OCI-LY7 (cell line): ENCODE data around the gene ATF6B. TPM values are rescaled to one million over a fixed set of nuclear protein-coding genes. Genes with fewer than 3 reads are reported as not detected.
"Not testable (repeated sequence)": the region's sequence is repeated elsewhere in the genome, so short reads cannot be mapped to it uniquely, and the experiment has no call there.

Experiments used
- BruUV-seq: library from RNA; stranded (reverse); fragments of 400-500 nt; replicated peaks from 2 replicates; lab custom pipeline; 2021; lab: Mats Ljungman, UMichigan
- CTCF ChIA-PET: fragments of 300-600 bp; sonication (Branson Sonifier 250); formaldehyde crosslinking; loops from one replicate; lab custom pipeline; 2022; ENCODE audit warnings: antibody characterized with exemption; ENCODE audit not compliant: unreplicated experiment; lab: Charles Lee
- POLR2A ChIA-PET: fragments of 300-600 bp; sonication (Branson Sonifier 250); formaldehyde crosslinking; loops from one replicate; lab custom pipeline; 2022; ENCODE audit warnings: antibody characterized with exemption; lab: Charles Lee
- DNase-seq: peaks from one replicate; pipeline ENCODE4 v3.0.0-alpha.2; 2015; ENCODE audit warnings: low spot score
- H2AFZ ChIP-seq: fragments of 200-600 bp; sonication (generic), shearing (Covaris generic); 2 replicates; pipeline ENCODE4 v1.6.1; 2014; ENCODE audit warnings: mild to moderate bottlenecking, antibody characterized with exemption, low read length, moderate library complexity
- H3K27ac ChIP-seq: fragments of 200-600 bp; sonication (generic); 2 replicates; pipeline ENCODE4 v1.5.1; 2014; ENCODE audit warnings: mixed run types, low read depth, mild to moderate bottlenecking, moderate library complexity, low read length, inconsistent platforms; ENCODE audit not compliant: poor library complexity, severe bottlenecking
- H3K36me3 ChIP-seq: fragments of 200-600 bp; sonication (generic); 2 replicates; pipeline ENCODE4 v1.6.1; 2014; ENCODE audit warnings: mild to moderate bottlenecking, antibody characterized with exemption, low read length, moderate library complexity, mixed read lengths; ENCODE audit not compliant: insufficient read depth
- H3K4me1 ChIP-seq: fragments of 200-600 bp; sonication (generic); 2 replicates; pipeline ENCODE4 v1.5.1; 2014; ENCODE audit warnings: mild to moderate bottlenecking, low read length; ENCODE audit not compliant: insufficient read depth, poor library complexity, severe bottlenecking
- H3K4me2 ChIP-seq: fragments of 200-600 bp; sonication (generic); 2 replicates; pipeline ENCODE4 v1.6.1; 2014; ENCODE audit warnings: mild to moderate bottlenecking, low read length
- H3K4me3 ChIP-seq: fragments of 200-600 bp; sonication (generic); 2 replicates; pipeline ENCODE4 v1.5.1; 2014; ENCODE audit warnings: mild to moderate bottlenecking, low read depth, low read length; ENCODE audit not compliant: poor library complexity, severe bottlenecking
- H3K79me2 ChIP-seq: fragments of 200-600 bp; sonication (generic); 2 replicates; pipeline ENCODE4 v1.6.1; 2016; ENCODE audit warnings: low read depth, mild to moderate bottlenecking, low read length, moderate library complexity, mixed read lengths; ENCODE audit not compliant: insufficient read depth
- H3K9me2 ChIP-seq: fragments of 200-600 bp; sonication (generic); 2 replicates; pipeline ENCODE4 v1.6.1; 2016; ENCODE audit warnings: mild to moderate bottlenecking, low read length, mixed read lengths; ENCODE audit not compliant: insufficient read depth
- H3K9me3 ChIP-seq: fragments of 200-600 bp; sonication (generic); 2 replicates; pipeline ENCODE4 v1.6.1; 2014; ENCODE audit warnings: mild to moderate bottlenecking, mixed run types, low read length, mixed read lengths
- H4K20me1 ChIP-seq: fragments of 200-600 bp; sonication (generic); 2 replicates; pipeline ENCODE4 v1.6.1; 2014; ENCODE audit warnings: mild to moderate bottlenecking, antibody characterized with exemption, low read length, moderate library complexity, mixed read lengths; ENCODE audit not compliant: insufficient read depth
- EZH2phosphoT487 ChIP-seq: fragments of 200-600 bp; sonication (generic); IDR thresholded peaks from 2 replicates; pipeline ENCODE4 v1.6.1; 2018; ENCODE audit warnings: low read depth, borderline replicate concordance, mild to moderate bottlenecking, mixed run types, antibody characterized with exemption, low read length, moderate library complexity, mixed read lengths
- intact Hi-C: fragments of 100-400 bp; cut with micrococcal nuclease; formaldehyde crosslinking; loops from one replicate; pipeline ENCODE4 v1.10.0; 2022; ENCODE audit not compliant: unreplicated experiment
- total RNA-seq, 2 experiments: library from RNA; depleted of rRNA in 1 of 2; stranded (reverse); fragments of >200 nt in 1 of 2; shearing (Covaris generic) in 1 of 2; gene quantifications; 2 replicates each; pipeline ENCODE4 v1.2.3, GENCODE V29; 2014 to 2022
- TF ChIP-seq, protein P1 (sequence below): fragments of 200-600 bp; sonication (generic); conservative IDR thresholded peaks from 2 replicates; pipeline ENCODE4 v1.5.1; 2014; ENCODE audit warnings: mild to moderate bottlenecking, antibody characterized with exemption, low read length, moderate library complexity, mixed read lengths

Gene ATF6B
- total RNA-seq, 2 experiments from 2014 or later, result 57.7 to 122 TPM

DNA sequence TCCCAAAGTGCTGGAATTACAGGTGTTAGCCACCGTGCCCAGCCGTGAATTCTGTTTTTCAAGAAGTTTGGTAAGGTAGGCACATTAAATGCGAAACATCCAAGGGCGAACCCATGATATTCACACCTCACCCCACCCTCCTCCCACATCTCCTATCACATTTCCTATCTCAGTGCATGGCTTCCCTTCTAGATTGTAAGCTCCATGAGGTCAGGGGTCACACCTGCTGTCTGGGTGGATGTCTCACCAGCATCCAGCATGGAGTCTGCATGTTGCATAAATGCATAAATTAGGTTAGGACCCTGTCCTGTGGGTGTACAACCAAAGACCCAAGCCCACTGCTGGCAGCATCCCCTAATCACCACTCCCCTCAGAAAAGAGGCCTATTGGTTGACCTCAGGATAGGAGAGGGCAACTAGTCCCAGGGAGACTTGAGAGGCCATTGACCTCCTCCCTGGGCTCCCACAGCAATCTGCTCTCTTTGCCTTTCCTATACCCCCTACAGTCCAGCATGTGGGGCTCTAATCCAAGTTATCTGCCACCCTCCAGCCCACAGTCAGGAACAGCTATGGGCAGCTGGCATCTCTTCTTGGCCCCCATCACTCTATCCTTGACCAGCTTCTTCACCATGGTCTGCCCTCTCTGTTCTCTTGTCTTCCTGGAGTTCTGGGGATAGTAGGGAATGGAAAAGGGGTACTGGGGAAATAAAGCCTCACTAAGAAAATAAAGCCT, 19.5 kb upstream of the ATF6B start:
- Histone ChIP-seq H3K27ac (no peak overlapping the region), H3K4me3 (no peak overlapping the region), H4K20me1 (no peaks in the 10 kb centered on the region), H3K4me1 (peaks cover under 1% of the 10 kb centered on the region), H3K9me2 (no peaks in the 10 kb centered on the region), H3K36me3 (no peaks in the 10 kb centered on the region), H3K4me2 (no peak overlapping the region), H3K9me3 (no peaks in the 10 kb centered on the region), H2AFZ (no peak overlapping the region), H3K79me2 (no peaks in the 10 kb centered on the region)
- CTCF ChIA-PET, result no interaction called here
- no peak for DNase-seq
- no peak for TF ChIP-seq EZH2phosphoT487
- TF ChIP-seq, protein P1, sequence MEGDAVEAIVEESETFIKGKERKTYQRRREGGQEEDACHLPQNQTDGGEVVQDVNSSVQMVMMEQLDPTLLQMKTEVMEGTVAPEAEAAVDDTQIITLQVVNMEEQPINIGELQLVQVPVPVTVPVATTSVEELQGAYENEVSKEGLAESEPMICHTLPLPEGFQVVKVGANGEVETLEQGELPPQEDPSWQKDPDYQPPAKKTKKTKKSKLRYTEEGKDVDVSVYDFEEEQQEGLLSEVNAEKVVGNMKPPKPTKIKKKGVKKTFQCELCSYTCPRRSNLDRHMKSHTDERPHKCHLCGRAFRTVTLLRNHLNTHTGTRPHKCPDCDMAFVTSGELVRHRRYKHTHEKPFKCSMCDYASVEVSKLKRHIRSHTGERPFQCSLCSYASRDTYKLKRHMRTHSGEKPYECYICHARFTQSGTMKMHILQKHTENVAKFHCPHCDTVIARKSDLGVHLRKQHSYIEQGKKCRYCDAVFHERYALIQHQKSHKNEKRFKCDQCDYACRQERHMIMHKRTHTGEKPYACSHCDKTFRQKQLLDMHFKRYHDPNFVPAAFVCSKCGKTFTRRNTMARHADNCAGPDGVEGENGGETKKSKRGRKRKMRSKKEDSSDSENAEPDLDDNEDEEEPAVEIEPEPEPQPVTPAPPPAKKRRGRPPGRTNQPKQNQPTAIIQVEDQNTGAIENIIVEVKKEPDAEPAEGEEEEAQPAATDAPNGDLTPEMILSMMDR, result no peak
- intact Hi-C loops, result no loop called here
- POLR2A ChIA-PET, result interaction anchor here (0.5 kb wide), 1 partner anchor 13 kb away, joined by 3 read pairs; no protein-coding TSS in a partner anchor
- BruUV-seq, result no TSS peak

DNA sequence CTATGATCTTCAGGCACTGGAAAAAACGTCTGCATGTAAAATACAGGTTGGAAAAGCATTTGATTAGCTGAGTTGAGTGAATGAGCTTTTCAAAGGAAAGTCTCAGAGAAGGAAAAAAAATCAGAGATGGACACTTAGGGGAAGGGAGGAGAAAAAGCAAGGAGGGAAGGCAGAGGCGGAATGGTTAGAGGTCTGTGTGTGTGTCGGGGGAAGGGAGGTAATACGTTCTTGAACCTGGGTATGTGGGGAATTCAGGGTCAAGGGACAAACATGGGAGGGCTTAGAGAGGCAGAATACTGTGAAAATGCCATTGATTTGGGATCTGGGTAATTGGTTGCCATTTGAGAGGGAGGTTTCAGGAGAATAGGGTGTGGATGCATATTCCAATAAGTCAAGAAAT, 18.6 kb upstream of the ATF6B start:
- Histone ChIP-seq H3K4me3 (no peak overlapping the region), H3K9me3 (no peaks in the 10 kb centered on the region), H2AFZ (no peak overlapping the region), H3K79me2 (no peaks in the 10 kb centered on the region), H3K27ac (no peak overlapping the region), H3K4me2 (no peak overlapping the region), H4K20me1 (no peaks in the 10 kb centered on the region), H3K4me1 (no peaks in the 10 kb centered on the region), H3K9me2 (no peaks in the 10 kb centered on the region), H3K36me3 (no peaks in the 10 kb centered on the region)
- intact Hi-C loops, result no loop called here
- CTCF ChIA-PET, result no interaction called here
- no peak for DNase-seq
- BruUV-seq, result no TSS peak
- TF ChIP-seq EZH2phosphoT487, result no peak
- TF ChIP-seq, protein P1, result no peak
- POLR2A ChIA-PET, result no interaction called here

DNA sequence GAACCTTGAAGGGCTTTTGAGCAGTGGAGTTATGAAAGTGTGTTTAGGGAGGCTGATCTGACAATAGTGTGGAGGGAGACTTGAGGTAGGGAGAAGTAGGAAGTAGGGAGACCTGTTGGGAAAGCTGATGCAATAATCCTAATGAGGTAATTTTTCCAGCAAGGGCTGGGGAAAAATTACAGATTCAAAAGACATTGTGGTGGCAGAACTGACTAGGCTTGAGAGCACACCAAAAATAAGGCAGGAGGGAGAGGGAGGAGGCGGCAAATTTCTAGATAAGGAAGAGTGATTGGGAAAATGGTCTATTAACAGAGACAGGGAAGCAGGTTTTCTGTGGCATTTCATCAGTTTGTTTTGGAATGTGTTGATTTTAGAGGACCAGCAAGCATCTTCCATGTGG, 18.2 kb upstream of the ATF6B start:
- no peaks in the 10 kb centered on the region for H4K20me1 ChIP-seq
- intact Hi-C loops, result no loop called here
- BruUV-seq, result no TSS peak
- TF ChIP-seq EZH2phosphoT487, result no peak
- TF ChIP-seq, protein P1, result no peak
- H3K79me2 ChIP-seq, result no peaks in the 10 kb centered on the region
- no peak overlapping the region for H3K27ac ChIP-seq
- H3K4me1 ChIP-seq, result no peaks in the 10 kb centered on the region
- H2AFZ ChIP-seq, result no peak overlapping the region
- no peaks in the 10 kb centered on the region for H3K36me3 ChIP-seq
- no peak overlapping the region for H3K4me2 ChIP-seq
- no peak overlapping the region for H3K4me3 ChIP-seq
- ChIA-PET CTCF (no interaction called here), POLR2A (no interaction called here)
- no peak for DNase-seq
- no peaks in the 10 kb centered on the region for H3K9me2 ChIP-seq
- no peaks in the 10 kb centered on the region for H3K9me3 ChIP-seq

DNA sequence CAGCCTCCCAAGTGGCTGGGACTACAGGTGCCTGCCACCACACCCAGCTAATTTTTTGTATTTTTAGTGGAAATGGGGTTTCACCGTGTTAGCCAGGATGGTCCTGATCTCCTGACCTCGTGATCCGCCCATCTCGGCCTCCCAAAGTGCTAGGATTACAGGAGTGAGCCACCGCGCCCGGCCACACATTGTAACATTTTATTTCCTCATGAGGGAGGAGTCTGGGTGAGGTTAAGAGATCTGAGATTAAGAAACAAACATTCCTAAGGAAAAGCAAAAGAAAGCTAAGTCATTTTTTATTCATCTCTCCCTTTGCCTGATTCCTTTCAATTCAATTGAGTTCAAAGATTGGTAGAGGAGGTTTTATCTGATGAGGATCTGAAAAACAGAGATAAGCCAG, 16.2 kb upstream of the ATF6B start:
- intact Hi-C loops, H3K9me2 ChIP-seq, H2AFZ ChIP-seq, H3K27ac ChIP-seq, H3K4me3 ChIP-seq, H3K4me1 ChIP-seq, BruUV-seq, H3K79me2 ChIP-seq, H3K4me2 ChIP-seq, CTCF ChIA-PET, H3K9me3 ChIP-seq, H3K36me3 ChIP-seq, DNase-seq, H4K20me1 ChIP-seq: not testable (repeated sequence)
- POLR2A ChIA-PET, result interaction anchor here (0.5 kb wide), 1 partner anchor 81 kb away, joined by 3 read pairs; no protein-coding TSS in a partner anchor
